Tibial nerve (tissue), 4 donors: ENCODE results near the gene ZFX.

Experiments
- CTCF ChIP-seq, 5 experiments: fragments of 200-600 bp in 3 of 5; fragments of 450-650 bp in 2 of 5; sonication (generic) in 3 of 5; IDR thresholded peaks; one replicate each; pipeline ENCODE4 v1.5.1; 2016 to 2019; ENCODE audit warnings: antibody characterized with exemption in 5 of 5, mild to moderate bottlenecking in 3 of 5, moderate library complexity in 2 of 5
- EP300 ChIP-seq, 2 donors: sonication (generic); formaldehyde crosslinking; IDR thresholded peaks; one replicate each; pipeline ENCODE4 v1.6.1; 2017; ENCODE audit warnings: antibody characterized with exemption in 2 of 2, mild to moderate bottlenecking in 1 of 2

DNA sequence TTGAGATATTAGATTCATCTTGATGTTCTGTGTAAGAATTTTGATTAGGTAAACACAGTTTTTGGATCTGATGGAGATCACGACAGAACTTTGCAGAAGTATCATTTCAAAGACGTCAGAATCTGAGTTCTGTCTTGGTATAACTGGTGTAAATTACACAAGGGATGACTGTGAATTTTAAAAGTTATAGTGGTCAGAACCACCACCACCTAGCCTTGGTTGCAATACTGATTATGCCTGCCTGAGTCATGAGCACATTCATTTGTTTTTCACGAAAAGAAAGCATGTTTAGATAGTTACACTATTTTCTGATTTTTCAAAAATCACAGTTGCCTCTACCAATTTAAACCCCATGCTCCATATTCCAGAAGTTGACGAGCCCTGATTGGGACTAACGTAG, 54.8 kb downstream of the ZFX start:
- TF ChIP-seq CTCF (IDR thresholded peaks at IDR 0.05) = no peak
- TF ChIP-seq EP300 (IDR thresholded peaks at IDR 0.05) = no peak
